Kidney (tissue), 14 donors: ENCODE results near the gene SLC66A2. TPM values are rescaled to one million over a fixed set of nuclear protein-coding genes. Genes with fewer than 3 reads are reported as not detected.

Source experiments
- DNase-seq, 5 donors: peaks; one replicate each; pipeline ENCODE4 v3.0.0-alpha.2; 2013 to 2020
- FAIRE-seq: peaks from 2 replicates; lab custom pipeline; 2012; peaks lifted over from hg19 to GRCh38; lab: Jason Lieb, UNC
- H3K27ac ChIP-seq, 2 donors: one replicate each; pipeline ENCODE4 v1.7.0; 2013; ENCODE audit warnings: low read depth in 2 of 2, low read length in 2 of 2, inconsistent platforms in 1 of 2
- H3K27me3 ChIP-seq: one replicate; pipeline ENCODE4 v1.7.1; 2013; ENCODE audit warnings: low read length, inconsistent platforms; ENCODE audit not compliant: control insufficient read depth, insufficient read depth
- H3K36me3 ChIP-seq, 3 donors: one replicate each; pipeline versions ENCODE4 v1.7.0 to v1.7.1; 2013; ENCODE audit warnings: low read length in 3 of 3, control low read depth in 1 of 3, inconsistent platforms in 1 of 3; ENCODE audit not compliant: insufficient read depth in 3 of 3, control insufficient read depth in 2 of 3
- H3K4me1 ChIP-seq, 3 donors: one replicate each; pipeline versions ENCODE4 v1.7.0 to v1.7.1; 2013; ENCODE audit warnings: low read length in 3 of 3, inconsistent platforms in 1 of 3, low read depth in 1 of 3; ENCODE audit not compliant: control insufficient read depth in 2 of 3, insufficient read depth in 2 of 3
- H3K4me3 ChIP-seq, 3 donors: one replicate each; pipeline versions ENCODE4 v1.7.0 to v1.8.1; 2013; ENCODE audit warnings: low read length in 3 of 3, control low read depth in 1 of 3, inconsistent platforms in 1 of 3
- H3K9ac ChIP-seq, 3 donors: one replicate each; pipeline versions ENCODE4 v1.7.0 to v1.7.1; 2013; ENCODE audit warnings: low read length in 3 of 3, control low read depth in 1 of 3, inconsistent platforms in 1 of 3
- H3K9me3 ChIP-seq, 3 donors: one replicate each; pipeline versions ENCODE4 v1.7.0 to v1.7.1; 2013; ENCODE audit warnings: low read length in 3 of 3, control low read depth in 1 of 3, inconsistent platforms in 1 of 3; ENCODE audit not compliant: control insufficient read depth in 2 of 3, insufficient read depth in 1 of 3
- intact Hi-C: fragments of 100-400 bp; cut with DNase I; formaldehyde crosslinking; loops from one replicate; pipeline ENCODE4 v1.11.1; 2022
- polyA plus RNA-seq: library from polyadenylated mRNA; stranded (reverse); fragments of 350-450 nt; fragmentation: Illumina TruSeq; extraction: RNeasy Lipid Tissue Mini Kit (QIAGEN cat#74804); gene quantifications from one replicate; pipeline ENCODE4 v1.2.3, GENCODE V29; 2014; ENCODE audit warnings: low read depth, low replicate concordance; ENCODE audit not compliant: insufficient read depth
- total RNA-seq: library from RNA; stranded (reverse); fragmentation: NEBNext Ultra II Directional; extraction: Animal tissue kit (Norgen Biotek cat#: 25700); gene quantifications from one replicate; pipeline ENCODE4 v1.2.1, GENCODE V29; 2021
- TF ChIP-seq, protein P1 (sequence below): IDR thresholded peaks from 3 replicates; pipeline ENCODE4 v1.5.1; 2012; ENCODE audit warnings: mild to moderate bottlenecking, moderate library complexity, borderline replicate concordance; ENCODE audit not compliant: insufficient read depth; ENCODE audit errors: extremely low read depth
- donor health status: control.
- donor health status: control.
- donor health status: control.
- donor health status: control.
- donor health status: control.
- donor health status: DM: yes; HTN: yes; CAD: no.
- donor health status: Normal renal cell carcinoma (clear cell type).

SLC66A2 gene
- total and polyA plus RNA-seq, 2 donors from 2014 or later: 41.9 to 45.5 TPM

DNA sequence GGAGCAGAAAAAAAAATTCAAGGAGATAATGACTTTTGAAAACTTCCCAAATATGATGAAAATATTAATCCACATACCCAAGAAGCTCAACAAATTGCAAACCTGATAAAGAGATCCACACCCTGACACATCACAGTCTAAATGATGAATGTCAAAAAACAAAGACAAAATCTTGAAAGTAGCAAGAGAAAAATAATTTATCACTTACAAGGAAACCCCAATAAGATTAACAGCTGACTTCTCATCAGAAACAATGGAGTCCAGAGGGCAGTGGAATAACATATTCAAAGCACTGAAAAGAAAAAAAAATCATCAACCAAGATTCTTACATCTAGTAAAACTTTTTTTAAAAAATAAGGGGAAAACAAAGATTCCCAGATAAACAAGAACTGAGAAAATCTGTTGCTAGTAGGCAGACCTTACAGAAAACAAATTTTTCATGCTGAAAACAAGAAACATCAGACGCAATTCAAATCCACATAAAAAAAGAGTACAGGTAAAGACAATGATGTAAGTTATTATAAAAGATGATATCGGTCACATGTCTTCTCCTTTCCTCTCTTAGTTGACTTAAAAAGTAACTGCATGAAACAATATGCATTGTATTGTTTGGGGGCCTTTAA, 21.3 kb downstream of the SLC66A2 start:
- H3K9ac ChIP-seq: no peak overlapping the region
- H3K4me3 ChIP-seq: no peak overlapping the region
- DNase-seq (no peak), FAIRE-seq (no peak)
- H3K4me1 ChIP-seq: peaks cover 0 to 13% (median 6%) of the 10 kb centered on the region in 3 donors
- intact Hi-C loops: no loop called here
- peaks cover 0 to 21% (median 8%) of the 10 kb centered on the region in 3 donors for H3K9me3 ChIP-seq
- TF ChIP-seq, protein P1, sequence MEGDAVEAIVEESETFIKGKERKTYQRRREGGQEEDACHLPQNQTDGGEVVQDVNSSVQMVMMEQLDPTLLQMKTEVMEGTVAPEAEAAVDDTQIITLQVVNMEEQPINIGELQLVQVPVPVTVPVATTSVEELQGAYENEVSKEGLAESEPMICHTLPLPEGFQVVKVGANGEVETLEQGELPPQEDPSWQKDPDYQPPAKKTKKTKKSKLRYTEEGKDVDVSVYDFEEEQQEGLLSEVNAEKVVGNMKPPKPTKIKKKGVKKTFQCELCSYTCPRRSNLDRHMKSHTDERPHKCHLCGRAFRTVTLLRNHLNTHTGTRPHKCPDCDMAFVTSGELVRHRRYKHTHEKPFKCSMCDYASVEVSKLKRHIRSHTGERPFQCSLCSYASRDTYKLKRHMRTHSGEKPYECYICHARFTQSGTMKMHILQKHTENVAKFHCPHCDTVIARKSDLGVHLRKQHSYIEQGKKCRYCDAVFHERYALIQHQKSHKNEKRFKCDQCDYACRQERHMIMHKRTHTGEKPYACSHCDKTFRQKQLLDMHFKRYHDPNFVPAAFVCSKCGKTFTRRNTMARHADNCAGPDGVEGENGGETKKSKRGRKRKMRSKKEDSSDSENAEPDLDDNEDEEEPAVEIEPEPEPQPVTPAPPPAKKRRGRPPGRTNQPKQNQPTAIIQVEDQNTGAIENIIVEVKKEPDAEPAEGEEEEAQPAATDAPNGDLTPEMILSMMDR: no peak
- H3K36me3 ChIP-seq: peaks cover 7 to 20% (median 8%) of the 10 kb centered on the region in 3 donors
- no peaks in the 10 kb centered on the region for H3K27me3 ChIP-seq
- no peak overlapping the region for H3K27ac ChIP-seq

DNA sequence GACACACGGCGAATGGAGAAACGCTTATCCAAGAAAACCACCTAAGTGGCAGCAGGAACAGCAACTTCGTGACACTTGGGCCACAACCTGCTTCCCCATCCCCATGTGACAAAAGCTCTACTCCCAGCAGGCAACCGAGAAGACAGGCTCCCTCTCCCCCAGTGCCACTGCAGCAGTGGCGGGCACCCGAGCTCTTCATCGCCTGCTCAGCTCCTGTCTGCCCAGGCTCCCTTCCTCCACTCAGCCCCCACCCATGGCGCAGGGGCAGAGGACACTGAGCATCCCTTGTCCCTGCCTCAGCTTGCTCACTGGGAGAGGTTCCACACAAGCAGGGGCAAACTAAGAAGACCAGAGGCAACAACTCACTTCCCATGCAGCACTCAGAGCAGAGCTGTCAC, 22.9 kb downstream of the SLC66A2 start:
- peaks cover 0 to 11% (median 7%) of the 10 kb centered on the region in 3 donors for H3K4me1 ChIP-seq
- H3K9me3 ChIP-seq: peaks cover 0 to 21% (median 8%) of the 10 kb centered on the region in 3 donors
- H3K27ac ChIP-seq: no peak overlapping the region
- H3K9ac ChIP-seq: no peak overlapping the region
- H3K27me3 ChIP-seq: no peaks in the 10 kb centered on the region
- DNase-seq (peak in 2 of 5 donors; percentile 2 to 37), FAIRE-seq (no peak)
- intact Hi-C loops: no loop called here
- H3K4me3 ChIP-seq: no peak overlapping the region
- peaks cover 3 to 19% (median 8%) of the 10 kb centered on the region in 3 donors for H3K36me3 ChIP-seq
- TF ChIP-seq, protein P1: no peak

DNA sequence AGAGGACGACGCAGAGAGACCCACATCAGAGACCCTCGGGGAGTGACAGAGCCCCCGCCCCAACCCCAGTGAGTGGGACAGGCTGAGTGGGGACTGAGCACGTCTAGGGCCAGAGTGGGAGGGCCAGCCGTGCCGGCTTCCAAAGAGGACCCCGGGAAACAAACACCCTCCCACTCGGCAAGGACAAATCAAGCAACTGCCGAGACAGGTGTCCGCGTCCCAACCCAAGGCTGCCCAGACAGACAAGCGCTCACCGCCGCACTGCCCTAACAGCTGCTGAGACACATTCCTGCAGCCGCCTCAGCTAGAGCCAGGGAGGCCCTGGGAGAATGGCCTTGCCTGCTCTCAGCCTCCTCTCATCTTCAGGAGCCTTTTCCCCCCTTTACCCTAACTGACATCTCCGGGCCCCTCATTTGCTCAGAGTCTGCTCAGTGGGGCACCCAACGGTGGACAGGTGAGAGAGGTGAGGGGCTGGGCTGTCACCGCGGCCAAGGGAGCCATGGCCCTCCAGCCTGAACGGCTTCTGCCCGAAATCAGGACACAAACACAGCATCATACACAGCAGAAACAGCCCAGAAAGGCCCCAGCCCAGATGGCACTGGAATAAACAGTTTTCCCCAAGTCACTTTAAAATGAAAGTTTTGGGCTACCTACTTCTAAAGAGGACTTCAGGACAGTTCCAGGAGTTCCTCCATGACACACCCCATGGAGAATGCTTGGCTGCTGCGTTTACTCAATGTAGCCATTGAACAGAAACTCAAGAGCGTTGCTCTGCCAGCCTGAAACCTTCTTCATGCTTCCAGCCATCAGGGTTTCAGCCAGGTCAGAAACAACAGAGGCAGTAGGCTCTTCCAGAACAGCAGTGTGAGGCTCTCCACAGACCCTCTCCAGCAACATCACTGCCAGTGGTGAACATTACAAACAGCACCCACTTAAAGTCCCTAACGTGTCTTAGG, 23.6 kb downstream of the SLC66A2 start:
- H3K27ac ChIP-seq: peak overlapping the region in 1 of 2 donors; percentile 7
- no peaks in the 10 kb centered on the region for H3K27me3 ChIP-seq
- TF ChIP-seq, protein P1: no peak
- H3K4me1 ChIP-seq: peaks cover 0 to 11% (median 9%) of the 10 kb centered on the region in 3 donors
- H3K9me3 ChIP-seq: peaks cover 0 to 15% (median 5%) of the 10 kb centered on the region in 3 donors
- intact Hi-C loops: no loop called here
- FAIRE-seq (no peak), DNase-seq (peak in 3 of 5 donors; percentile 7 to 45 (median 36))
- peaks cover 3 to 14% (median 8%) of the 10 kb centered on the region in 3 donors for H3K36me3 ChIP-seq
- H3K9ac ChIP-seq: no peak overlapping the region
- H3K4me3 ChIP-seq: no peak overlapping the region
